GM19455 (cell line): ENCODE measurements around the gene TEX53.
A peak's percentile ranks its signal among the peaks of the same experiment; 100 is the strongest.

Experiments used
- ATAC-seq: cut with Tn5 transposase; IDR thresholded peaks from one replicate; pipeline ENCODE4 v1.9.1; 2021; ENCODE audit not compliant: unreplicated experiment

Gene TEX53

GRCh38 chr9:114680259-114681001 lies 22.8 kb upstream of the TEX53 start:
- no peak for ATAC-seq

GRCh38 chr9:114678795-114679194 lies 21.2 kb upstream of the TEX53 start:
- ATAC-seq, result no peak

- no peak for ATAC-seq
Measured at GRCh38 chr9:114678130-114678529, 20.5 kb upstream of the TEX53 start.

GRCh38 chr9:114677418-114677817 lies 19.8 kb upstream of the TEX53 start:
- no peak for ATAC-seq

- no peak for ATAC-seq
Measured at GRCh38 chr9:114676901-114677300, 19.3 kb upstream of the TEX53 start.

- ATAC-seq, result no peak
Measured at GRCh38 chr9:114674798-114675540, 17.4 kb upstream of the TEX53 start.

GRCh38 chr9:114674076-114674797 lies 16.6 kb upstream of the TEX53 start:
- ATAC-seq, result no peak

- ATAC-seq, result no peak
Measured at GRCh38 chr9:114671605-114672004, 14.0 kb upstream of the TEX53 start.

- no peak for ATAC-seq
Measured at GRCh38 chr9:114669961-114670360, 12.4 kb upstream of the TEX53 start.

- no peak for ATAC-seq
Measured at GRCh38 chr9:114668146-114668545, 10.5 kb upstream of the TEX53 start.

GRCh38 chr9:114666851-114667250 lies 9.2 kb upstream of the TEX53 start:
- ATAC-seq, result no peak

GRCh38 chr9:114666401-114666800 lies 8.8 kb upstream of the TEX53 start:
- no peak for ATAC-seq

GRCh38 chr9:114664181-114664580 lies 6.6 kb upstream of the TEX53 start:
- no peak for ATAC-seq

- peak; percentile 75 for ATAC-seq
Measured at GRCh38 chr9:114662081-114662989, 4.7 kb upstream of the TEX53 start.

GRCh38 chr9:114656301-114656700 lies 1.3 kb downstream of the TEX53 start:
- no peak for ATAC-seq

- no peak for ATAC-seq
Measured at GRCh38 chr9:114655689-114656088, 1.9 kb downstream of the TEX53 start.

GRCh38 chr9:114653556-114654159 lies 3.9 kb downstream of the TEX53 start:
- peak; percentile 70 for ATAC-seq

GRCh38 chr9:114652776-114653555 lies 4.6 kb downstream of the TEX53 start:
- peak; percentile 24 for ATAC-seq

GRCh38 chr9:114643896-114644295 lies 13.7 kb downstream of the TEX53 start:
- ATAC-seq, result no peak

- no peak for ATAC-seq
Measured at GRCh38 chr9:114643001-114643400, 14.6 kb downstream of the TEX53 start.
